ENCODE measurements around the gene ALOXE3. TPM values are rescaled to one million over a fixed set of nuclear protein-coding genes. Genes with fewer than 3 reads are reported as not detected.

ALOXE3 gene
- total RNA-seq, 1 donor from 2014 or later: not detected

- intact Hi-C loops (cut with micrococcal nuclease): loop anchor here (10.0 kb wide), 1 partner anchor 467 kb away; the partner anchor contains the start of genes TP53 and WRAP53
- ATAC-seq (ENCODE audit: low read depth): peak; percentile 13
- Mint-ChIP-seq H3K36me3 (ENCODE audit: low read depth) (peaks cover 36% of the 10 kb centered on the region), H3K9me3 (no peaks in the 10 kb centered on the region), H3K27ac (peak within 1 kb of the TSS; percentile 87), H3K27me3 (no peaks in the 10 kb centered on the region), H3K4me1 (peaks cover 31% of the 10 kb centered on the region), H3K4me3 (peak within 1 kb of the TSS; percentile 90)
- TF ChIP-seq CTCF (IDR thresholded peaks at IDR 0.05): no peak
- DNase-seq: peak; percentile 68
- POLR2A ChIA-PET: interaction anchor here (0.5 to 15.9 kb wide), 8 partner anchors 13 to 309 kb away, joined by 3 to 385 read pairs (median 5); partner anchors contain the start of genes ALOXE3 and CTC1
- CTCF ChIA-PET: no interaction called here
Measured at GRCh38 chr17:8152112-8152775, 33.9 kb upstream of the ALOXE3 start, which contains the start of gene PER1. TSS of gene PER1 (minus strand) at chr17:8152404. CDS start at chr17:8150706, 1,698 bp downstream.

- H3K9me3 Mint-ChIP-seq: no peaks in the 10 kb centered on the region
- POLR2A ChIA-PET: interaction anchor here (0.5 to 15.9 kb wide), 16 partner anchors 10 to 308 kb away, joined by 3 to 385 read pairs (median 5); partner anchors contain the start of genes ALOXE3, BORCS6, CTC1 and SLC25A35
- peak; percentile 38 for DNase-seq
- no peak for TF ChIP-seq CTCF (IDR thresholded peaks at IDR 0.05)
- H3K36me3 Mint-ChIP-seq (ENCODE audit: low read depth): peaks cover 42% of the 10 kb centered on the region
- ATAC-seq (ENCODE audit: low read depth): no peak
- CTCF ChIA-PET: interaction anchor here (1.0 kb wide), 1 partner anchor 72 kb away, joined by 4 read pairs; no protein-coding TSS in a partner anchor
- intact Hi-C loops (cut with micrococcal nuclease): loop anchor here (1.0 to 10.0 kb wide), 2 partner anchors 12 to 467 kb away; partner anchors contain the start of genes TP53 and WRAP53
- peaks cover 31% of the 10 kb centered on the region for H3K4me1 Mint-ChIP-seq
- H3K27me3 Mint-ChIP-seq: no peaks in the 10 kb centered on the region
- H3K27ac Mint-ChIP-seq: peak overlapping the region; percentile 87
- H3K4me3 Mint-ChIP-seq: peak overlapping the region; percentile 90
Measured at GRCh38 chr17:8151641-8152111, 33.4 kb upstream of the ALOXE3 start.

- ChIA-PET CTCF (interaction anchor here (1.0 kb wide), 1 partner anchor 72 kb away, joined by 4 read pairs; no protein-coding TSS in a partner anchor), POLR2A (interaction anchor here (0.7 to 15.9 kb wide), 12 partner anchors 10 to 144 kb away, joined by 3 to 385 read pairs (median 5); partner anchors contain the start of genes BORCS6, CTC1, HES7 and SLC25A35)
- no peaks in the 10 kb centered on the region for H3K9me3 Mint-ChIP-seq
- no peak for TF ChIP-seq CTCF (IDR thresholded peaks at IDR 0.05)
- H3K4me1 Mint-ChIP-seq: peaks cover 31% of the 10 kb centered on the region
- peak overlapping the region; percentile 87 for H3K27ac Mint-ChIP-seq
- H3K4me3 Mint-ChIP-seq: peak overlapping the region; percentile 90
- intact Hi-C loops (cut with micrococcal nuclease): loop anchor here (1.0 to 10.0 kb wide), 2 partner anchors 12 to 466 kb away; partner anchors contain the start of genes TP53 and WRAP53
- H3K27me3 Mint-ChIP-seq: no peaks in the 10 kb centered on the region
- H3K36me3 Mint-ChIP-seq (ENCODE audit: low read depth): peaks cover 47% of the 10 kb centered on the region
- DNase-seq: peak; percentile 89
- peak; percentile 60 for ATAC-seq (ENCODE audit: low read depth)
Measured at GRCh38 chr17:8151120-8151640, 32.9 kb upstream of the ALOXE3 start.

GRCh38 chr17:8150194-8151119 lies 32.1 kb upstream of the ALOXE3 start:
- H3K36me3 Mint-ChIP-seq (ENCODE audit: low read depth): peaks cover 53% of the 10 kb centered on the region
- H3K27me3 Mint-ChIP-seq: no peaks in the 10 kb centered on the region
- intact Hi-C loops (cut with micrococcal nuclease): loop anchor here (1.0 to 10.0 kb wide), 2 partner anchors 11 to 466 kb away; partner anchors contain the start of genes TP53 and WRAP53
- no peak for ATAC-seq (ENCODE audit: low read depth)
- H3K4me3 Mint-ChIP-seq: peak overlapping the region; percentile 90
- no peaks in the 10 kb centered on the region for H3K9me3 Mint-ChIP-seq
- peaks cover 31% of the 10 kb centered on the region for H3K4me1 Mint-ChIP-seq
- ChIA-PET CTCF (interaction anchor here (1.0 kb wide), 1 partner anchor 71 kb away, joined by 4 read pairs; no protein-coding TSS in a partner anchor), POLR2A (interaction anchor here (0.6 to 15.9 kb wide), 14 partner anchors 10 to 594 kb away, joined by 3 to 385 read pairs (median 4); partner anchors contain the start of genes BORCS6, CCDC42, CTC1 and HES7)
- no peak for DNase-seq
- H3K27ac Mint-ChIP-seq: peak overlapping the region; percentile 41
- no peak for TF ChIP-seq CTCF (IDR thresholded peaks at IDR 0.05)

All from activated B cell treated with CpG ODN at 0.5 μM for 24 hours (primary cell).